ENCODE data around the gene PDK2. TPM values are rescaled to one million over a fixed set of nuclear protein-coding genes. Genes with fewer than 3 reads are reported as not detected.

The PDK2 gene
- total and polyA plus RNA-seq, 9 of the 15 experiments (the other 6 are each of a cell fraction or from before 2014, with no cell fraction given), result 0.03 to 2.5 (median 1.4) TPM

GRCh38 chr17:50094753-50095619 is at the start of gene PDK2 (continued):
- TF ChIP-seq MGA (IDR thresholded peaks at IDR 0.05) (peak; percentile 87), ZFX (CRISPR knock-in tag; IDR thresholded peaks at IDR 0.05) (peak; percentile 29; the same call in 1 of the 2 replicates), MBD1 (CRISPR knock-in tag; IDR thresholded peaks at IDR 0.05) (peak; percentile 50; the same call in 1 of the 2 replicates), ZNF511 (CRISPR knock-in tag; IDR thresholded peaks at IDR 0.05) (0 out of 2 replicates have a peak, but pooled peaks have one; percentile 45), RNF2 (IDR thresholded peaks at IDR 0.05) (0 out of 2 replicates have a peak, but pooled peaks have one; percentile 21), SLC30A9 (CRISPR knock-in tag; IDR thresholded peaks at IDR 0.05) (no peak), MAZ (CRISPR knock-in tag; conservative IDR thresholded peaks at IDR 0.05 in 1 of 2, IDR thresholded peaks at IDR 0.05 in 1 of 2) (peak in 1 of 2 experiments; percentile 64; a peak in 3 of 4 replicates), CXXC5 (CRISPR knock-in tag; IDR thresholded peaks at IDR 0.05) (peak; percentile 52; the same call in 1 of the 2 replicates), RBM25 (IDR thresholded peaks at IDR 0.05; ENCODE audit: low read depth, low read length, severe bottlenecking) (peak; percentile 96), CBFA2T2 (conservative IDR thresholded peaks at IDR 0.05) (peak; percentile 47), ZNF197 (CRISPR knock-in tag; IDR thresholded peaks at IDR 0.05; ENCODE audit: low read depth) (no peak)
- TF ChIP-seq, protein P1, sequence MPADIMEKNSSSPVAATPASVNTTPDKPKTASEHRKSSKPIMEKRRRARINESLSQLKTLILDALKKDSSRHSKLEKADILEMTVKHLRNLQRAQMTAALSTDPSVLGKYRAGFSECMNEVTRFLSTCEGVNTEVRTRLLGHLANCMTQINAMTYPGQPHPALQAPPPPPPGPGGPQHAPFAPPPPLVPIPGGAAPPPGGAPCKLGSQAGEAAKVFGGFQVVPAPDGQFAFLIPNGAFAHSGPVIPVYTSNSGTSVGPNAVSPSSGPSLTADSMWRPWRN (IDR thresholded peaks at IDR 0.05; ENCODE audit: low read depth), result 0 out of 2 replicates have a peak, but pooled peaks have one; percentile 58

Measured in K562 (cell line).